Effector memory CD4-positive, alpha-beta T cell (primary cell): ENCODE measurements around the gene CEP162.

Experiments used
- DNase-seq, 3 donors: peaks; one replicate each; pipeline ENCODE4 v3.0.0-alpha.2; 2020
- H3K27ac ChIP-seq: 2 replicates; pipeline ENCODE4 v1.7.0; 2013; ENCODE audit warnings: mild to moderate bottlenecking, low read length, moderate library complexity; ENCODE audit not compliant: insufficient read depth, poor library complexity, severe bottlenecking
- H3K27me3 ChIP-seq: replicated peaks from 2 replicates; pipeline ENCODE4 v1.7.0; 2013; ENCODE audit warnings: mild to moderate bottlenecking, low read length; ENCODE audit not compliant: insufficient read depth, control insufficient read depth, poor library complexity, severe bottlenecking
- H3K36me3 ChIP-seq: 2 replicates; pipeline ENCODE4 v1.7.0; 2013; ENCODE audit warnings: mild to moderate bottlenecking, low read length, moderate library complexity; ENCODE audit not compliant: control insufficient read depth, insufficient read depth
- H3K4me1 ChIP-seq: 2 replicates; pipeline ENCODE4 v1.7.0; 2013; ENCODE audit warnings: low read length, mild to moderate bottlenecking; ENCODE audit not compliant: control insufficient read depth, insufficient read depth, poor library complexity, severe bottlenecking
- H3K4me3 ChIP-seq: 2 replicates; pipeline ENCODE4 v1.7.0; 2013; ENCODE audit warnings: low read length, low read depth, mild to moderate bottlenecking; ENCODE audit not compliant: insufficient read depth, poor library complexity, severe bottlenecking
- H3K9me3 ChIP-seq: 2 replicates; pipeline ENCODE4 v1.7.0; 2013; ENCODE audit warnings: mild to moderate bottlenecking, low read length, moderate library complexity; ENCODE audit not compliant: control insufficient read depth

Gene CEP162

DNA sequence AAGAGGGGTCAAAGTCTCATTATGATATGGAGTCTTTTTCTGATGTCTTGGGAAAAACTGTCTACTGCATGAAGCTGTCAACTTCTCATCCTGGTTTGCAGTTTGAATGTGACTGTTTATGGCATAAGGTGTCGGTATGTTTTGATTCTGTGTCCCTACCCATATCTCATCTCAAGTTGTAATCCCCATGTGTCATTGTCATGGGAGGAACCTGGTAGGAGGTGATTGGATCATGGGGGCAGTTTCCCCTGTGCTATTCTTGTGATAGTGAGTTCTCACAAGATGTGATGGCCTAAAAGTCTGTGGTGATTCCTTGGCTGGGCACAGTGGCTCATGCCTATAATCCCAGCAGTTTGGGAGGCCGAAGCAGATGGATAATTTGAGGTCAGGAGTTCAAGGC is 146.2 kb downstream of the CEP162 start:
- H3K4me3 ChIP-seq: no peak overlapping the region
- no peak for DNase-seq
- no peaks in the 10 kb centered on the region for H3K4me1 ChIP-seq
- H3K27ac ChIP-seq: no peak overlapping the region
- no peaks in the 10 kb centered on the region for H3K36me3 ChIP-seq
- no peaks in the 10 kb centered on the region for H3K9me3 ChIP-seq
- no peaks in the 10 kb centered on the region for H3K27me3 ChIP-seq

DNA sequence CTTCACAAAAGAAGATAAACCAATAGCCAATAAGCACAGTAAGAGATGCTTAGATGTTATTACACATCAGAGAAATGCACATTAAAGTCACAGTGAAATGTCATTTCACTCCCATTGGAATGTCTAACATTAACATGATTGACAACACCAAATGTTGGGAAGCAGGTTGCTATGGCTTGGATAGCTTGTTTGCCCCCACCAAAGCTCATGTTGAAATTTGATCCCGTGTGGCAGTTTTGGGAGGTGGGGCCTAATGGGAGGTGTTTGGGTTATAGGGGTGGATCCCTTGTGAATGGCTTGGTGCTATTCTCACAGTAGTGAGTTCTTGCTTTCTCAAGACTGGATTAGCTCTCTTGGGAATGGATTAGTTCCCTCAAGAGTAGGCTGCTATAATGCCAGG is 149.1 kb downstream of the CEP162 start:
- DNase-seq: no peak
- Histone ChIP-seq H3K4me3 (no peak overlapping the region), H3K27me3 (no peaks in the 10 kb centered on the region)

DNA sequence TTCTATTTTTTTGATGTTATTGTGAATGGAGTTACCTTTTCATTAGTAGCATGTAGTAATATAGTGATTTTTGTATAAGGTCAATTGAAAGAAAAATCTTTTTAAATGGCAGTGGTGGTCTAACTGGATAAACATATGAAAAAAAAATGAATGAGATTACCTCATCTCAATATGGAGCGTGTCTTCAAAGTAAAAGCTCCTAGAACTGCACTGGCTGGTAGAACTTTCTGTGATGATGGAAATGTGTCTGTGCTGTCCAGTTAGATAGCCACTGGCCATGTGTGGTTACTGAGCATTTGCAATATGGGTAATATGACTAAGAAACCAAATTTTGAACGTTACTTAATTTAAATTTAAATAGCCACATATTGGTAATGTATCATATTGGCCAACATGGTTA is 149.8 kb downstream of the CEP162 start:
- no peaks in the 10 kb centered on the region for H3K9me3 ChIP-seq
- no peaks in the 10 kb centered on the region for H3K4me1 ChIP-seq
- no peaks in the 10 kb centered on the region for H3K36me3 ChIP-seq
- DNase-seq: no peak
- H3K27me3 ChIP-seq: no peaks in the 10 kb centered on the region
- H3K4me3 ChIP-seq: no peak overlapping the region
- no peak overlapping the region for H3K27ac ChIP-seq

More for the DNA sequence above, 149.1 kb downstream of the CEP162 start:
- H3K4me1 ChIP-seq: no peaks in the 10 kb centered on the region
- H3K9me3 ChIP-seq: no peaks in the 10 kb centered on the region
- no peaks in the 10 kb centered on the region for H3K36me3 ChIP-seq
- no peak overlapping the region for H3K27ac ChIP-seq

DNA sequence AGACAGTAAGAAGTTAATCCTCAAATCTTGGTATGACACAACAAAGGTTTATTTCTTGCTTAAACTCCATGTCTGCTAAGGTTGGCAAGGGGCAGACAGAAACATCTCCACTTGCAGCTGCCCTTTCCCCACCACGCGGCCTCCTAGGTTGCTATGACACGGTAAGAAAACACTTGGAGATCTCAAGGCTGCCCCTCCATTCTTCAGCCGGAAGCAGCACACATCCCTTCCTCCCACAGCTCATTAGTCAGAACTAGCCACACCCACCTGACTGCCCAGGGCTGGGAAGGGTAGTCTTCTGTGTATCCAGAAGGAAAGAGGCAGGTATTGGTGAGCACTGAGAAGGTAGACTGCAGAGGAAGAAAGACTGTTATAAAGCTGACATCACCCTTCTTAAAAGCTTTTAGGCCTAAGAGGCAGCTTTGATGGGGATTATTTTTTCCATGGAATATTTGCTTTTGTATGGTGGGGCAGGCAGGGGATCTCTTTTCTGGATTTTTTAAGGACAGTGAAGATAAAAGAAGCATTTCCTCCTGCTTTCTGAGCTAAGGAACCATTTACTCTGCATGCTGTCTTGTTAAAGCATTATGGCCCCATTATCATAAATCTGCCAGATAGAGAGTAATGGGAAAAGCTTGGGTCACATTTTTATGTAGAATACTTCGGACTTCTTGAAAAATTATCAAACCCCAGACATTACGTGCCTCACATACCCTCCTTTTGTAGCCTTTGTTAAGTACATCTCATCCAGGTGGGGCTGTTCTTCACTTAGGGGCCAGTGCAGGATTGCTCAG is 152.3 kb downstream of the CEP162 start:
- Histone ChIP-seq H3K4me1 (no peaks in the 10 kb centered on the region), H3K27me3 (no peaks in the 10 kb centered on the region), H3K36me3 (no peaks in the 10 kb centered on the region), H3K27ac (no peak overlapping the region), H3K9me3 (no peaks in the 10 kb centered on the region), H3K4me3 (no peak overlapping the region)
- no peak for DNase-seq
